Cardiac muscle cell (in vitro differentiated cells and primary cell): Measurements from ENCODE around the gene PM20D1. TPM values are rescaled to one million over a fixed set of nuclear protein-coding genes. Genes with fewer than 3 reads are reported as not detected.
"Not testable (repeated sequence)": the region's sequence is repeated elsewhere in the genome, so short reads cannot be mapped to it uniquely, and the experiment has no call there.

Experiments used
- DNase-seq, 2 donors: peaks; one replicate each; pipeline versions ENCODE4 v3.0.0 to v3.0.0-alpha.2; 2010 to 2017; ENCODE audit warnings: low read depth in 1 of 2, low spot score in 1 of 2
- H3K27ac ChIP-seq: fragments of 200-600 bp; sonication (generic); 2 replicates; pipeline ENCODE4 v1.5.1; 2016
- H3K27me3 ChIP-seq: fragments of 200-600 bp; sonication (generic); 2 replicates; pipeline ENCODE4 v1.6.0; 2016; ENCODE audit warnings: control low read depth
- H3K36me3 ChIP-seq: fragments of 200-600 bp; sonication (generic); 2 replicates; pipeline ENCODE4 v1.5.1; 2016; ENCODE audit warnings: control low read depth
- H3K4me1 ChIP-seq: fragments of 200-600 bp; sonication (generic); 2 replicates; pipeline ENCODE4 v1.8.1; 2017; ENCODE audit warnings: low read depth, mild to moderate bottlenecking, mixed run types
- H3K4me3 ChIP-seq: fragments of 200-600 bp; sonication (generic); 2 replicates; pipeline ENCODE4 v1.5.1; 2016; ENCODE audit warnings: mild to moderate bottlenecking
- H3K9me3 ChIP-seq: fragments of 200-600 bp; sonication (generic); 2 replicates; pipeline ENCODE4 v1.5.1; 2017; ENCODE audit warnings: low read depth, mild to moderate bottlenecking, control low read depth
- CTCF ChIP-seq: IDR thresholded peaks from 2 replicates; pipeline ENCODE4 v1.5.1; 2012; ENCODE audit warnings: low read depth, mild to moderate bottlenecking, low read length
- polyA plus RNA-seq: library from polyadenylated mRNA; unstranded; fragments of >200 nt; fragmentation: Nextera tagmentation; extraction: Ambion mirVana; gene quantifications from 2 replicates; pipeline ENCODE4 v1.2.1, GENCODE V29; 2016
- total RNA-seq: library from RNA; depleted of rRNA; stranded (reverse); fragments of >200 nt; gene quantifications from 2 replicates; pipeline ENCODE4 v1.2.3, GENCODE V29; 2016

Gene PM20D1
- total RNA-seq (not detected in 2 replicates), polyA plus RNA-seq (0.18 and 0.57 TPM in 2 replicates)

DNA sequence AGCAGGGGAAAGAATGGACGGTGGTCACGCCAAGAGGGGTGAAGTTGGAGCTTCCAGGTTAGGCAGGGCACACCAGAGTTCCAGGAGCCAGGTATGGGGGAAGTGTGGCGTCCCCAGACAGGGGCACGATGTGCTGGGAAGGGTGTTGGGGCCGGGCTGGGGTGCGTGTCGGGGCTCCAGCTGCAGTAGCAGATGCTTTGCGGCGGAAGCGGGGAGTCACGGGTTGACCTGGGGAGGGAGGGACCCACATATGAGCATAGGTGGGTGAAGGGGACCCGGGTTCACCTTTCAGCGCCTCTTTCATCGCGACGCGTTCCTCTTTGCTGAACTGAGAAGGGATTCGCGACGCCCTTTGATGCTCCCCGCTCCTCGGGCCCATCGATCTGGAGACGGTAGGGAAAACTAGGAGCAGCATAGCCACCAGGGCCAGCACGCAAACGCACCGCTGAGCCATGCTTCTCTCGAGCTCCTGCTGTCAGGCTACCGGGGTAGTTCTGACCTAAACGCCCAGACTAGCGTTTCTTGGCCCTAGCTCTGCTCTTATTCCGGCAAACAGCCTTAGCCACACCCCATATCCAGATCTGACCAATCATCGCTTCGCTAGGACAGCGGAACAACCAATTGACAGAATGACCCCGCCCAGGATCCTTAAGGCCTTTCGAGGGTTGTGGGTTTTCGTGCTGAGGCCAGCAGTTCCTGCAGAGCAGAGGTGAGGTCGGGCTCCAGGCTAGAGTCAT is at the start of gene PM20D1:
PM20D1 (minus strand) TSS at position 514 of the 737 bp plus-strand sequence; CDS start at position 454, 60 bp downstream.
- no peaks in the 10 kb centered on the region for H3K4me1 ChIP-seq
- H3K27ac ChIP-seq, result no peak within 1 kb of the TSS
- no peaks in the 10 kb centered on the region for H3K27me3 ChIP-seq
- H3K4me3 ChIP-seq, result no peak within 1 kb of the TSS
- no peaks in the 10 kb centered on the region for H3K9me3 ChIP-seq
- DNase-seq, result peak in 1 of 2 donors; percentile 92
- H3K36me3 ChIP-seq, result no peaks in the 10 kb centered on the region
- TF ChIP-seq CTCF, result no peak

- no peaks in the 10 kb centered on the region for H3K36me3 ChIP-seq
- DNase-seq, result no peak
- TF ChIP-seq CTCF, result no peak
Measured at GRCh38 chr1:205896351-205896750, 46.4 kb upstream of the PM20D1 start.

GRCh38 chr1:205894119-205894518 is 44.2 kb upstream of the PM20D1 start:
- not testable (repeated sequence) for H3K36me3 ChIP-seq, H3K4me1 ChIP-seq, H3K27ac ChIP-seq, H3K4me3 ChIP-seq, H3K27me3 ChIP-seq, H3K9me3 ChIP-seq, DNase-seq

More at GRCh38 chr1:205896351-205896750, 46.4 kb upstream of the PM20D1 start:
- no peak overlapping the region for H3K4me3 ChIP-seq
- H3K27ac ChIP-seq, result no peak overlapping the region
- H3K9me3 ChIP-seq, result no peaks in the 10 kb centered on the region
- H3K4me1 ChIP-seq, result no peaks in the 10 kb centered on the region
- H3K27me3 ChIP-seq, result no peaks in the 10 kb centered on the region

- not testable (repeated sequence) for H3K36me3 ChIP-seq, H3K4me1 ChIP-seq, DNase-seq, H3K4me3 ChIP-seq, H3K27me3 ChIP-seq, H3K9me3 ChIP-seq, H3K27ac ChIP-seq
Measured at GRCh38 chr1:205892175-205892574, 42.2 kb upstream of the PM20D1 start.

GRCh38 chr1:205891481-205891880 is 41.5 kb upstream of the PM20D1 start:
- not testable (repeated sequence) for H3K4me3 ChIP-seq, H3K9me3 ChIP-seq, H3K27me3 ChIP-seq, H3K36me3 ChIP-seq, H3K27ac ChIP-seq, H3K4me1 ChIP-seq, DNase-seq

- H3K27me3 ChIP-seq, H3K27ac ChIP-seq, H3K36me3 ChIP-seq, H3K4me1 ChIP-seq, H3K9me3 ChIP-seq, DNase-seq, H3K4me3 ChIP-seq: not testable (repeated sequence)
Measured at GRCh38 chr1:205890631-205891030, 40.7 kb upstream of the PM20D1 start.

DNA sequence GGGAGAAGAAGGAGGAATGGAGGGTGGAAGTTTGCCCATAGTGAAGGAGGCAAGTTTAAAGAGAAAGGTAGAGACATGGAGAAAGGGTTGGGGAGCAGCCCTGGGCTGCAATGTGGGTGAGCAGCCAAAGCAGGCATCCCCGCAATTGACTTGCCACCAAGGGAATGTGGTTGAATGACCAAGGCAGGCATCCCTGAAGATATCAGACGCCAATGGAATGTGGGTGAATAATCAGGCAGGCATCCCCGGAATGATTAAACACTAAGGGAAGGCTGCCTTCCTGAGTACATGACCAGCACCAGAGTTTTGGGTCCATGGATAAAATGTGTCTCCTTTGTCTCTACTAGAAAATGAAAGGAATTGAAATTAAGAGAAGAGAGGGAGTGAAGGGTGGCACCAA is 39.8 kb upstream of the PM20D1 start:
- peak in 1 of 2 donors; percentile 82 for DNase-seq
- not testable (repeated sequence) for H3K27ac ChIP-seq, H3K4me3 ChIP-seq, H3K27me3 ChIP-seq, H3K36me3 ChIP-seq, H3K9me3 ChIP-seq, H3K4me1 ChIP-seq

DNA sequence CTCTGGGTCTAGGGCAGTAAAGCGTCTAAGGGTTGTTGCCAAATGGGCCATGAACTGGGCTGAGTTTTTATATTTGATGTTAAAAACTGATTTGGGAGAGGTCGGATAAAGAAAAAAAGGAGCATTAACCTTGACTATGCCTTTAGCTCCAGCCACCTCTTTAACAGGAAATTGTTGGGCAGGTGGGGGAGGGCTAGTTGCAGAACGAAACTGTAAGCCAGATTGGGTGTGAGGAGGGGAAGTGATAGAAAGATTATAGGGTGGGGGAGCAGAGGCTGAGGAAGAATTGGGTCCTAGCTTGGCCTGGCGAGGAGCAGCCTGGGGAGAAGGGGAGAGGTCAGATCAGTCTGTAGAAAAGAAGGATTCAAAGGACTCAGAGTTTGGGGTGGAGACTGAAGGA is 39.1 kb upstream of the PM20D1 start:
- H3K36me3 ChIP-seq, H3K4me3 ChIP-seq, H3K9me3 ChIP-seq, H3K4me1 ChIP-seq, H3K27me3 ChIP-seq, DNase-seq, H3K27ac ChIP-seq: not testable (repeated sequence)

- H3K27me3 ChIP-seq, result no peaks in the 10 kb centered on the region
- no peak for TF ChIP-seq CTCF
- DNase-seq, result no peak
- no peak overlapping the region for H3K4me3 ChIP-seq
- no peaks in the 10 kb centered on the region for H3K36me3 ChIP-seq
- peaks cover 4% of the 10 kb centered on the region for H3K4me1 ChIP-seq
- no peaks in the 10 kb centered on the region for H3K9me3 ChIP-seq
- no peak overlapping the region for H3K27ac ChIP-seq
Measured at GRCh38 chr1:205883792-205884191, 33.9 kb upstream of the PM20D1 start.
